ENCODE measurements around the gene MYO1C.
A peak's percentile ranks its signal among the peaks of the same experiment; 100 is the strongest.

The MYO1C gene

DNA sequence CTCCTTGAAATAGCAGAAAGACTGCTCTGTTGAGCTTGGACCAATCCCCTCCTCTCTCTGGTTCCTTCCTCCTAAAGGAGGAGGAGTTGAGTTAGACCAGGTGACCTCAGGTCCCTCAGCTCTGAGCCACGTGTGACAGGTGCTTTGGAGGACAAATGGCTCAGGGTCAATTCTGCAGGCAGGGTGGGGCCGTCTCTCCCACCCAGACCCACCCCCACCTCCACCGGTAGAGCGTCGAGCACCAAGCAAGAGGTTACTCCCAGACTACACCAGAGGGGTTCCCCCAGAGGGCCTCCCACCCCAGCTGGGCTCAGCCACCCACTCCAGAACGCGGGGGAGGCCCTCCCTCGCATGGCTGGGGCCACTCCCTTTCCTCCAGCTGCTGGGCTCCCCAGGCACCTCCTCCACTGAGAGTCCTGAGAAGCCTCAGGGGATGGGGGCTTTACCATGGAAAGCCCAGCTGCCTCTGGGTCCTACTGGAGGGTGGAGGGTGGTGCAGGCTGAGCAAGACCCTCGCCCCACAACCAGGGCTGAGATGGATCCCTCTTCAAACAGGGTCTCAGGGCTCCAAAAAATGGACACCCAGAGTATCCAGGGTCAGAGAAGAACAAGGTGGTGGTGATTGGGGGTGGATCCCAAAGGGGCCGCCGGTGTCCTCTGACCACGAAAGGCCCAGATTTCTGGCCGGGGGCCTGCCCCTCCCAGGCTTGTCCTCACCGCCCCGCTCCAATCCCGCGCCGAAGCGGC, 7.6 kb downstream of the MYO1C start:
- DNase-seq, result peak; percentile 35

DNA sequence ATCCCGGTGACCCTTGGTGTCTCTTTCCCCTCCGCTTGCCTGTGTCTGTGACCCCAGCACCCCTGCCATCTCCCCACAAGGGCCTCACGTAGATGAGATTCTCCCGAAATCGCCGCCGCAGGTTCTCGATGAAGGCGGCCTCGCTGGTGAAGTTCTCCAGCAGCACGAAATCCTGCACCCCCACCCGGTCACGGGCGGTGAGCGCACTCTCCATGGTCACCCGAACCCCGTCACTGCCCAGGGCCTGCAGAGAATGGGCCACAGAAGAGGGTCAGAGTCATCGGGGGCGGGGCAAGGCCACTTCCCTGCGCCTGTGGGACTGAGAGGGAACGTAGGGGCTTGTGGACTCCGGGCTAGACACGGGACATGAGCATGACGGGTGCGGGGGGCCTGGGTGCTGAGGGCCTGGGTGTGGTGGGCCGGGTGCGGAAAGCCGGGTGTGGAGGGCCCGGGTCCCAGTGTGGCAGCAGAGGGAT, 8.4 kb downstream of the MYO1C start:
- DNase-seq, result no peak

DNA sequence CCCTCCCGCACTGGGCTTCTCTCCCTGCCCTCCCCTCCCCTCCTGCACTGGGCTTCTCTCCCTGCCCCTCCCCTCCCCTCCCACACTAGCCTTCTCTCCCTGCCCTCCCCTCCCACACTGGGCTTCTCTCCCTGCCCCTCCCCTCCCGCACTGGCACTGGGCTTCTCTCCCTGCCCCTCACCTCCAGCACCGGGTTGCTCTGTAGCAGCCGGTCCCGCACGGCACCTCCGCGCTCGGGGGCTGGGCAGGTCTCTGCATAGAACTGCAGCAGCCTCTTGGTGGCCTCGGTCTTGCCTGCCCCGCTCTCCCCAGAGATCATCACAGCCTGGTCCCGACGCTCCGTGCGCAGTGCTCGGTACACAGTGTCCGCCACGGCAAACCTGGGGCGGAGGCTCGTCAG, 9.8 kb downstream of the MYO1C start:
- DNase-seq, result no peak

DNA sequence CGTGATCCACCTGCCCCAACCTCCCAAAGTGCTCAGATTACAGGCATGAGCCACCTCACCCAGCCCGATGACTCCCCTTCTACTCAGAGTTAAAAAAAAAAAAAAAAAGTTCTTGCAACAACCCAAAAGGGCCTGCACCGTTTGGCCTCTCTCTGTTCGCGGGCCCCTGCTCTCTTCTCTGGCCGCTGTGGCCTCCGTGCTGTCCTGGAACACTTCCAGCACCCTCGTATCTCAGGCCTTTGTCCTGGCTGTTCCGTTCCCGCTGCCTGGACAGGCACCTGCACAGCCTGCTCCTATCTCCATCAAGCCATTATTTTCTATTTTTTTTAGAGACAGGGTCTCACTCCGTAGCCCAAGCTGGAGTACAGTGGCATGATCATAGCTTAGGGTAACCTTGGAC, 10.8 kb downstream of the MYO1C start:
- no peak for DNase-seq

DNA sequence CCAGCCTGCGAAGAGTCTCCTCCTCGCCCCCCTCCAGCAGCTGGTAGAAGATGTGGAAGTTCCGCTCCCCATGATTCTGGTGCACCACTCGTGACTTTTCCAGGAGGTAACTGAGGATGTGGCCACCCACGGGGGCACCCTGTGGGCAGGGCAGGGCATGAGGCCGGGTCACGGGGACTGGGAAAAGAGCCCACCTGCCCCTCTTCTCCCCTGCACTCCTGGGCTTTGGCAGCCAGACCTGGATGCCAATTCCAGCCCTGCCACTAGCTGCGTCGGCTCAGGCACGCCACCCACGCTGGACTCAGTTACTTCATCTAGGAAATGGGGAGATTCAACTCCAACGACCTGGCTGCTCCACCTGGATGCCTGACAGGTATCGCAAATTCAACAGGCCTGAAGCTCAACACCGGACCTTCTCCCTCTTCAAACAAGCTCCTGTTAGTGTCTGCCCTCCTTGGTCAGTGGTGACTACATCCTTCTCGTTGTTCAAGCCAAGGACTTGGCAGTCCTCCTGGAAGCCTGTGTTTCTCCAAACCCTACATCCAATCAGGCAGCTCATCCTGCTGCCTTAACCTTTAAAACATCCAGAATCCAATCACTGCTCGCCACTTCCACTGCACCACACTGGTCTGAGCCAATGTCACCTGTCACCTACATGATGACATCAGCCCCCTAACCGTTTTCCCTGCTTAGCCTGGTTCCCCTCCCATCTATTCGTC, 11.6 kb downstream of the MYO1C start:
- DNase-seq, result no peak

DNA sequence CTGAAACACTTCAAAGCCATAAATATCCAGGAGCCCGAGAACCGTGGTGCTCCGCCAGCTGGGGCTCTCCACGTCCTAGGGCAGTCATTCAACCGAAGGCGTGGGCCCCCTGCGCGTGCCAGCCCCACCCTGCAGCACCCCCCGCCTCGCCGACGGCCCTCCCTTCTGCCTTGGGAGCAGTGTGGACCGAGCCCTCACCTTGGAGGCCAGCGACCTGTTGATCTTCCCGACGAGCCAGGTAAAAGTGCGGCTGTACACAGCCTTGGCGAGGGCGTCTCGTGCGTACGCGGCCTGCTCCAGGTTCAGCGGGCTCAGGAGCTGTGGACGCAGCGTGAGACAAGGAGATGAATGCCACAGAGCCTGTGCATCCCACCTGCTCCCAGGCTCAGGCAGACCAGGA, 14.1 kb downstream of the MYO1C start:
- no peak for DNase-seq

DNA sequence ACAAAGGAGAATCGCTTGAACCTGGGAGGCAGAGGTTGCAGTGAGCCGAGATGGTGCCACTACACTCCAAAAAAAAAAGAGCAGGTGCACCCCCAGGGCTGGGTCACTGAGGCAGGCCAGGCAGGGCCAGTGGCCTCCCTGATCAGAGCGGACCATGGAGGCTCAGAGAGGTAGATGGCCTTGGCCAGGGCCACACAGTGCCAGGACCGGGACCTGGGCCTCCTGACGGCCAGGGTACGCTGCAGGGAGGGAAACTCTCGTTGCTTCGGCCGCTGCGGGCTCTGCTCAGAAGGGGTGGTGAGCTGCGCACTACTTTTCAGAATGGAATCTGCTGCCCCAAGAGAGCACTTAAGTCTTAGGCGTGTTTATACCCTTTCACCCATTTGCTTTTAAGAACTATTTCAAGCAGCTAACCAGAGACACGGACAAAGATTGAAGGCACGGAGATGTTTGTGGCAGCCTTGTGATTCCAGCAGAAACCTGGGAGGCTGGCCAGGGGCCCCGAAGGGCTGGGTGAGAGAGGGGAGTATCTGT, 17.1 kb downstream of the MYO1C start:
- no peak for DNase-seq

DNA sequence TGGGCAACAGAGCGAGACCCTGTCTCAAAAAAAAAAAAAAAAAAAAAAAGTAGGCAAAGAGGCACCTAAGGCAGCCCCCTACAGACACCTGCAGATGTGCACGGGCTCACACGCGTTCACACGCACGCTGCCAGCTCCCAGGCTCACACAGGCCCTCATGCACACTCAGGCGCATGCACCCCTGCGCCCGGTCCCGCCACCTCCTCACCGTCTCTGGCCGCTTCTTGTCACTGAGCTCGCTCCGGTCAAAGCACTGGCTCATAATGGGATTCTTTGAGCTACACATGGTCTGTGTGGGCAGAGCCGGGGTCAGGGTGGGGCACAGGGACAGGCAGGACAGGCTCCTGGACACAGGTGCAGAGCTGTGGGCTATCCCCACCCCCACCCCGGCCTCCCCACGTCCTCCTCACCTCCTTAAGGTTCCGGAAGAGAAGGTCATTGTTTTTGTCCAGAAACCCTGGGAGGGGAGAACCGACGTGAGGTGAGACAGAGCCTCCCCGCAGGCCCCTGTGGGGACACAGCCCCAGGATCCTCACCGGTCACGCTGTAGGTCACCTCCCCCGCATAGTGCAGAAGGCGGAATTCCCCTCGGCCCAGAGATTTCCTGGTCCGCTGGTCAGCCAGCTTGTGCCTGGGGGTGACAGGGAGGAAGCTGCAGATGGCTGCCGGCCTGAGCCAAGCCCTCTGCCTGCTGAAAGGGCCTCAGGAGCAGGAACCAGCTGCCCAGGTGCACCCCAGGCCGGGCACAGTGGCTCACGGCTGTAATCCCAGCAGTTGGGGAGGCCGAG, 17.9 kb downstream of the MYO1C start:
- DNase-seq, result no peak

DNA sequence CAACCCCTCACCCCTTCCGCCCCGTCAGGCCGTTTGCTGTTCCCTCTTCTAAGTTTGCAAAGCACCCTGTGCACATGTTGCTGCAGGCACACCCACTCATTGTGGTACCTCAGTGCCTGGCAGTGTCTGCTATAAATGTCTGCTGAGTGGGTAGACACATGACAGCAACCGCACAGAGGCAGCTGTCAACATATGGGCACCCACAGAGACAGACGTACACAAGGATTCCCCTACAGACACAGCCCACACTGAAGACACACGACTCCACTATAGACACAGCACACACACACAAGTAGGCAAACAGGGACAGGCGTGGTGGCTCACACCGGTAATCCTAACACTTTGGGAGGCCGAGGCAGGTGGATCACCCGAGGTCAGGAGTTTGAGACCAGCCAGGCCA, 18.6 kb downstream of the MYO1C start:
- DNase-seq, result no peak

DNA sequence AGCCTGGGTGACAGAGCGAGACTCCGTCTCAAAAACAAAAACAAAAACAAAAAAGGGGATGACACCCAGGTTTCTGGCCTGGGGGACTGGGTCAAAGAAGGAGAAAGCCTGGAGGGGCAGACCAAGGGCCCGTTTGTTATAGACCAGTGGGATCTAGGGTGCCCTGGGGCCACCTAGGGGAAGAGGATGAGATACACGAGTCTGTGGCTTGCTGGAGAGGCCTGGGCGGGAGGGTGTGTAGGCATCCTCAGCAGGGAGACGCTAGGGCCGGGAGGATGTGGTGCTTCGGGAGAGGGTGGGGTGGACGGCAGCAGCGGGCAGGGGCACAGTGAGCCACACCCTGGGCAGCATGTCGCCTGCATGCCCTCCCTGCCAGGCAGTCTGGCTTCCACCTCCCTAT, 19.3 kb downstream of the MYO1C start:
- no peak for DNase-seq

DNA sequence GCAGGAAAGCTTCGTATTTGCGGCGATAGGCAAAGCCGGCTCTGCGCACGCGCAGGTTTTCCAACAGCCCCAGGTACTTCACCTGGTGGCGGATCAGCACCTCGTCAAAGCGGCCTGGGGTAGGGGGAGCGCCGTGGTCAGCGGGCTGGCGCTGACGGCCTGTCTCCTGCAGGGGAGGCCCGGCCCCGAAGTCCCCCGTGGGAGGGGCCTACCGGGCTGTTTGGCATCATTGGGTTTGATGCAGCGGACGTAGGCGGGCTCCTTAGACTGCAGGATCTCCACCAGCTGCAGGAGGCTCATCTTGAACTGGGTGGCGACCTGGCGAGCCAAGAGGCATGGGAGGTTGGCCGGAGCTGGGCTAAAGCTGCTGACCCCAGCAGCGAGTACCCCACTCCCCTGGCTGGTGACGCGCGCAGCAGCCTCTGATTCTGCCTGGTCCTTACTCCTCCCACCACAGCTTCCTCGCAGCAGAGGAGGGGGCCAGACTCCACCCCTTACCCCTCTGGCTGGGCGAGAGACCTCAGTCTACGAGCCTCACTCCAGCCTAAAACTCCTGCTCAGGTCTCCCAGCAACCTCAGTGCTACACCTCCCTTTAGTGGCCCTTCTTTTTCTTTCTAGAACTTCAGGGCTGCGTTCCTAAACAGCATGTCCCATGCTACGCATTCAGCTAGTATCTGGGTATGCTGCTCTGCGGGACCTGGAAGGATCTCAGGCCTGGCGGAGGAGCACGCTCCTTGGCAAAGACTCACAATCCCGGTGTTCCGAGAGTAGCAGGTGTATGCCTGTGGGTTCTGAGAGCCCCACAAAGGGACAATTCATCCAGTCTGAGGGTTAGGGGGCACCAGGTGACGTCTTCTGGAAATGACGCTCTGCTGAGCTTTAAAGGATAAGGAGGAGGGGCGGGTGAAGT, 20.3 kb downstream of the MYO1C start:
- no peak for DNase-seq

DNA sequence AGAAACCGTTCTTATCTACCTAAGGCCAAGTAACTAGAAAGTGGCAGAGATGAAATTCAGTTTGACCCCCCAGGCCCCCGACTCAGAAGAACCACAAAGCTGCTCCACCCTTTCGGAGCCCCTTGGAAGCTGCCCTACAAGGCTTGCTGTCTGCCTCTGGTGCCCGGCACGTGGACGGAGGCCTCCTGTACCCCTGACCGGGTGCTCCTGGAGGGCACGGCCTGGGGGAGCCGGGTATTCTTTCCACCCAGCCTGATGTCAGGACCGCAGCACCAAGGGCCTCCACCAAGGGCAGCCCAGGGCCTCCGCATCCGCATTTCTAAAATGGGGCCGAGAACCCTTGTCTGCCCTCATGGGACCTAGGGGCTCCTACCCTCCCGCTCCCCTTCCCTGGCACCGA, 21.0 kb downstream of the MYO1C start:
- DNase-seq, result no peak

DNA sequence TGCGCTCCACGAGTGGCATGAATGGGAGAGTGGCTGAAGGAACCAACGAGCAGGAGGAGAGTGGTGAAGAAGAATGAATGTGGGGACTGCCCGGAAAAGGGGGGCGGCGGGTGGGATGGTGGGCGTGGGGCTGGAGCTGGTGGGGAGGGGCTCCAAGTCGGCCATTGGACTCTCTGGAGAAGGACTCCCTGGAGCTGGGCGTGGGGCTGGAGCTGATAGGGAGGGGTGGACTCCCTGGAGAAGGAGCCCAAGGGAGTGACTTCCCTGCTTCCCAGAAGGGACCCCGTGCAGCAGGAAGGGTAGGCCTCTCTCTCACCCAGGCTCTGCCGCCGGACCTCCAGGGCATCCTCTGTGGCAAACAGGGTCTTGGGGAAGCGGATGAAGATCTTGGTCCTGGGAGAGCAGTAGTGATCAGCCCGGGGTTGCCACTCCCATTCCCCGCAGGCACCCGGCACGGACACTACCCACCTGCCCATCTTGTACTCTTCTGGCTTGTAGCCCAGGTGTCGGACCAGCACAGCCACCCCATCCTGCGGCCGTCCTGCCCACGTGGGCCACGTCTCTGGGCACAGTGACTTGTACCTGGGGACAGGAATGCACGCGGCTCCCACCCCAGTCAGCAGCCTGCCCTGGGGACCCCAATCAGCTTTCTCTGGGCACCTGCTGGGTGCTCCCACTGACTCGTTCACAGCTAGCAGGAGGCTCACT, 21.6 kb downstream of the MYO1C start:
- no peak for DNase-seq

DNA sequence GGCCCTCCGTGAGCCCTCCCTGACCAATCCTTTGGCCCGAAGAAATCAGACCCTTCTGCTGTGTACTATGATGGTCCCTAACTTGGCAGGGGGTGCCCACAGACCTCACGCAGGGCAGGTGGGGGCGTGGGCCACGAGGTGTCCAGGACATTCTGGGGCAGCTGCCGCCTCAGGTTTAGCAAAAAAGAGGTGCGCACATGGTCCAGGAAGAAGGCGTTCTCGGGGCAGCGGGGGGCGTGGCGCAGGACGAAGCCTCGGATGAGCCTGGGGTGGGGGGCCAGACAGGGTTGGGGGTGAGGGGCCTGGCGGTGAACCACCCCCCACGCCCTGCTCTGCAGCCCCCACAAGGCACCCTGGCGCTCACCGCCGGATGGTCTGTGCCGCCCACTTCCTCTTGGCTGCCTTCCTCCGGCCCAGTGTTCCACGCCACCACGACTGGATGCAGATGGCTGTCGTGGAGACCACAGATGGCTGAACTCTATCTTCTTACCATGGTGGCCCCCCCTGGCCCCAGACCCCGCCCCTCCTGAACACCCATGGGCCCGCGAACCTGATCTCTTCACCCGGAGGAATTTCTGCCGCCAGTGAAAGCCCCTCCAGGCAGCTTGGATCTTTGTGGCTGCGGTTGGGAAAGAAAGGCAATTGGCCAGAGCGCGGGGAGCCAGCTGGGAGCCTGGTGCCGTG, 22.3 kb downstream of the MYO1C start:
- DNase-seq, result no peak

DNA sequence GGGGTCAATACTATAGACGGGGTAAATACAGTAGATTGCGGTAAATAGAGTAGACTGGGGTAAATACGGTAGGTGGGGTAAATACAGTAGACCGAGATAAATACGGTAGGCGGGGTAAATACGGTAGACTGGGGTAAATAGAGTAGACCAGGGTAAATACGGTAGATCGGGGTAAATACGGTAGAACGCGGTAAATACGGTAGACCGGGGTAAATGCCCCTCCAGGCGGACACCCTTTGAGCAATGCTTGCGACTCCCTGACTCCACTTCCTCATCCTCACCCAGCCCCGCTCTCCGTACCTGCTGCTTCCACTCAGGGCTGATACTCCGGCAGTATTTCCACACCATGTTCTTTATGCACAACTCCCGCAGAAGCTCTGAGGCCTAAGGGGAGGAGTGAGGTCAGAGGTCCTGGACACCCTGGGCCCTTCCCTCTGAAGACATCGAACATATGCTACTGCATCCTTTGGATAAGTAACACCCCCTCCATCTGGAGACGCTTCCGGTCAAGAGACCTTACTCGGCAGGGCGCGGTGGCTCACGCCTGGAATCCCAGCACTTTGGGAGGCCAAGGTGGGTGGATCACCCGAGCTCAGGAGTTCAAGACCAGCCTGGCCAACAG, 23.1 kb downstream of the MYO1C start:
- peak; percentile 49 for DNase-seq

DNA sequence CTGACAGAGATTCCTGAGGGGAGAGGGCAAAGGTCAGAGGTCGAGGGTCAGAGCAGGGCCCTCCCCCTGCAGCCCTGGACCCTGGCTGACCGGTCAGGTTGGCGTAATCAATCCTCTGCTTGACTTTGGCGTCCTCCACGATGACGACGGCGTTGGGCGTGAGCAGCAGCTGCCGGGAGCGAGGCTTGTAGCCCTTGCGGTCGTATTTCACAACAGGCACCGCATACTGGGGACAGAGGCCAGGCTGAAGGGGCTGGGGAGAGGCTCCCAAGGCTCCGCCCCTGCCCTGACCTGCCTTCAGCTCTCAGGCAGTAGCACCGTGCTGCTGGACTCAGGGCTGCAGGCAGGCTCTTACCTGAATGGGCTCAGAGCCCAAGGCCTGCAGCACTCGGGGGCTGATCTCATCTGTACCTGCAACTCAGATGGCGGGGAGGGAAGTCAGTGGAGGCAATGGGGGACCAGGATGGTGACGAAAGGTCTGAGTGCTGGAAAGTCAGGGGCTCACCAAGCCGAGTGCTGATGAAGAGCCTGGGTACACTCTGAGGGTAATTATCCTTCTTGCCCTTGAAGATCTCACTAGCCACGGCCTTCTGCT, 24.5 kb downstream of the MYO1C start:
- no peak for DNase-seq

DNA sequence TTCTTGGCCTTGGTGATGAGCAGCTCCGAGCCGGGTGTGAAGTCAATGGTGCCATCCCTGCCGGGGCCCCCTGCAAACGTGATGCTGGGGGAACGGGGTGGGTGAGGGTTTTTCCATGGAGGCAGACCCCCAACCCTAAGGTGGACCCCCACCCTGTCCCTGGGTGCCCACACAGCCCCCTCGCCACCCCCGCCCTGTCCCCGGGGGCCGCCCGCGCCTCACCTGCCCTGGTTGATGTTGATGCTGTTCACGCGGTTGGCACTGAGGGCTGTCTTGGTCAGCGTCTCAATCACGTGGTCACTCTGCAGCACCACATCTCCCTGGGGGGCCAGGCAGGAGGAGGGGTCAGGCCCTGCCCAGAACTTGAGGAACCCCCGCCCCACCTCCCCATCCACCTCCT, 25.2 kb downstream of the MYO1C start:
- no peak for DNase-seq

DNA sequence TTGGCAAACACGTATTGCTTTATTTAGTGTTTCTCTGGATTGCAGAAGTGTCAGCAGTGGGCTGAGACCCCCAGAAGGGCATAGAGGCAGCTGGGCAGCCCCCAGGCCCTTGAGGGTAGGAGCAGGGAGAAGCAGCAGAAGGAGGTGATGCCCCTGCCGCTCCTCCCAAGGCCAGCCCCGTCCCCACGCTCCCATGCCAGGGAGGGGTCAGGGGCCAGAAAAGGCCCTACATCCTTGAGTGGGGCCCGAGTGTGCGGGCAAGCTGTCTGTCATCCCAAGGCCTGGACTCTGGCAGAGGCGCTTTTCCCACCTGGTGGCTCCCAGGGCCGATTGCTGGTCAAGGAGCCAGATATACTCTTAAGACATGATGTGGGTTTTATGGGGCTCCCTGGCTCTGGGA, 28.3 kb downstream of the MYO1C start:
- DNase-seq, result no peak

DNA sequence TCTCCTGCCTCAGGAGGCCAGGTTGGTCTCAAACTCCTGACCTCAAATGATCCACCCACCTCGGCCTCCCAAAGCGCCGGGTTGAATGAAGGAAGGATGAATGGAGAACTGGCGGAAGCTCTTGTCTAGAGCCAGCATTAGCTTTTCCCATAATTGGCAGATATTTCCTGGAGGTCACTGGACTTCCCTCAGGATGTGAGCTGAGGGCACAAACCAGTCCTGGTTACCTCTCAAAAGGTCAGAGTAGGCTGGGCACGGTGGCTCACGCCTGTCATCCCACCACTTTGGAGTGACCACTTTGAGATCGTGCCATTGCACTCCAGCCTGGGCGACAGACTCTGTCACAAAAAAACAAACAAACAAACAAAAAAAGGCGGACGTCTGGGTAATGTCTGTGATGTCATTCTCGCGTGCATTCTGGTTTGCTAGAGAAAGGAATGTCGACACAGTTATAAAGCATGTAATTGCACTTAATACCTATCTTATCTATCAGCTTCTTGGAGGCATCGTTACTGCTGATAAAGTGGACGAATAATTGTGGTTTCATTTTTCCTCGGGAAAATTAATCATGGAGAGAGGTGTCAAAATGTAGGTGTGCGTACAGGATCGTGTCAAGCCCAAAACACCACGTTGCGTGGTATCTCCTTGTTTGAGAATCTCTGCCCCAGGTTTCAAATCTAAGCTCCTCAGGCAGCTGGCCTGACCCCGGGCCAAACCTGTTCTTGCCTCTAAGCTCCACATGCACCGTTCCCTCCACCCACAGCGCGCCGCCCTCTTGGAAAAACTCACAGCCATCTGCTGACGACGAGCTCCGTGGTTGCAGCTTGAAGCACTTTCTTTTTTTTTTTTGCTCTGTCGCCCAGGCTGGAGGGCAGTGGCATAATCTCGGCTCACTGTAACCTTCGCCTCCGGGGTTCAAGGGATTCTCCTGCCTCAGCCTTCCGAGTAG, 30.0 kb downstream of the MYO1C start:
- DNase-seq, result no peak

Measured in fibroblast of skin of abdomen (primary cell).